ENCODE results near the gene SYNE1. TPM values are rescaled to one million over a fixed set of nuclear protein-coding genes. Genes with fewer than 3 reads are reported as not detected.
A peak's percentile ranks its signal among the peaks of the same experiment; 100 is the strongest.
"Not testable (repeated sequence)": the region's sequence is repeated elsewhere in the genome, so short reads cannot be mapped to it uniquely, and the experiment has no call there.

SYNE1 gene
- total RNA-seq, 2 experiments from 2014 or later = 25.8 to 25.9 TPM

GRCh38 chr6:152161501-152161900 is 475.7 kb downstream of the SYNE1 start:
- Mint-ChIP-seq H3K4me1 (ENCODE audit: low read depth) (peaks cover 32% of the 10 kb centered on the region), H3K9me3 (no peaks in the 10 kb centered on the region), H3K36me3 (peaks cover 19% of the 10 kb centered on the region), H3K27me3 (no peaks in the 10 kb centered on the region), H3K4me3 (no peak overlapping the region), H3K27ac (peak overlapping the region; percentile 8)
- POLR2A ChIA-PET = interaction anchor here (1.4 kb wide), 1 partner anchor 9 kb away, joined by 6 read pairs; no protein-coding TSS in a partner anchor
- CTCF ChIA-PET = interaction anchor here (0.5 to 1.1 kb wide), 2 partner anchors 22 to 140 kb away, joined by 3 read pairs; no protein-coding TSS in a partner anchor
- intact Hi-C loops (cut with micrococcal nuclease) = no loop called here
- no peak for DNase-seq

- no peak overlapping the region for H3K4me3 Mint-ChIP-seq
- no peaks in the 10 kb centered on the region for H3K27me3 Mint-ChIP-seq
- POLR2A ChIA-PET = interaction anchor here (1.2 to 1.7 kb wide), 4 partner anchors 11 to 456 kb away, joined by 3 to 13 read pairs (median 4); no protein-coding TSS in a partner anchor
- no peak overlapping the region for H3K27ac Mint-ChIP-seq
- intact Hi-C loops (cut with micrococcal nuclease) = loop anchor here (1.0 kb wide), 2 partner anchors 11 to 25 kb away; no protein-coding TSS in a partner anchor
- H3K9me3 Mint-ChIP-seq = no peaks in the 10 kb centered on the region
- CTCF ChIA-PET = interaction anchor here (1.7 kb wide), 1 partner anchor 11 kb away, joined by 5 read pairs; no protein-coding TSS in a partner anchor
- DNase-seq = peak; percentile 40
- H3K36me3 Mint-ChIP-seq = peaks cover 20% of the 10 kb centered on the region
- H3K4me1 Mint-ChIP-seq (ENCODE audit: low read depth) = peaks cover 30% of the 10 kb centered on the region
These were observed 476.8 kb downstream of the SYNE1 start for GRCh38 chr6:152160346-152160745.

GRCh38 chr6:152155792-152156191 is 481.4 kb downstream of the SYNE1 start:
- intact Hi-C loops (cut with micrococcal nuclease) = no loop called here
- Mint-ChIP-seq H3K4me3 (no peak overlapping the region), H3K27ac (no peak overlapping the region), H3K4me1 (ENCODE audit: low read depth) (peaks cover 14% of the 10 kb centered on the region), H3K9me3 (no peaks in the 10 kb centered on the region), H3K36me3 (peaks cover 13% of the 10 kb centered on the region), H3K27me3 (no peaks in the 10 kb centered on the region)
- ChIA-PET CTCF (no interaction called here), POLR2A (no interaction called here)
- DNase-seq = no peak

GRCh38 chr6:152154559-152155356 is 482.4 kb downstream of the SYNE1 start:
- ChIA-PET POLR2A (no interaction called here), CTCF (no interaction called here)
- DNase-seq = no peak
- H3K27me3 Mint-ChIP-seq = no peaks in the 10 kb centered on the region
- H3K36me3 Mint-ChIP-seq = peaks cover 20% of the 10 kb centered on the region
- intact Hi-C loops (cut with micrococcal nuclease) = no loop called here
- H3K4me1 Mint-ChIP-seq (ENCODE audit: low read depth) = peaks cover 7% of the 10 kb centered on the region
- H3K4me3 Mint-ChIP-seq = no peak overlapping the region
- no peak overlapping the region for H3K27ac Mint-ChIP-seq
- H3K9me3 Mint-ChIP-seq = no peaks in the 10 kb centered on the region

- Mint-ChIP-seq H3K4me3 (no peak overlapping the region), H3K27ac (no peak overlapping the region), H3K27me3 (no peaks in the 10 kb centered on the region), H3K4me1 (ENCODE audit: low read depth) (no peaks in the 10 kb centered on the region), H3K36me3 (peaks cover 29% of the 10 kb centered on the region), H3K9me3 (no peaks in the 10 kb centered on the region)
- POLR2A ChIA-PET = no interaction called here
- intact Hi-C loops (cut with micrococcal nuclease) = no loop called here
- no peak for DNase-seq
- CTCF ChIA-PET = interaction anchor here (1.2 kb wide), 1 partner anchor 19 kb away, joined by 3 read pairs; no protein-coding TSS in a partner anchor
These were observed 485.2 kb downstream of the SYNE1 start for GRCh38 chr6:152151920-152152319.

GRCh38 chr6:152150196-152150595 is 487.0 kb downstream of the SYNE1 start:
- Mint-ChIP-seq H3K27me3 (no peaks in the 10 kb centered on the region), H3K4me3 (no peak overlapping the region), H3K9me3 (no peaks in the 10 kb centered on the region), H3K27ac (no peak overlapping the region), H3K4me1 (ENCODE audit: low read depth) (no peaks in the 10 kb centered on the region), H3K36me3 (peaks cover 30% of the 10 kb centered on the region)
- intact Hi-C loops (cut with micrococcal nuclease) = no loop called here
- POLR2A ChIA-PET = no interaction called here
- CTCF ChIA-PET = interaction anchor here (1.1 kb wide), 1 partner anchor 60 kb away, joined by 3 read pairs; no protein-coding TSS in a partner anchor
- DNase-seq = no peak

- H3K27ac Mint-ChIP-seq = no peak overlapping the region
- no peaks in the 10 kb centered on the region for H3K4me1 Mint-ChIP-seq (ENCODE audit: low read depth)
- intact Hi-C loops (cut with micrococcal nuclease) = no loop called here
- H3K9me3 Mint-ChIP-seq = no peaks in the 10 kb centered on the region
- no peak overlapping the region for H3K4me3 Mint-ChIP-seq
- ChIA-PET CTCF (interaction anchor here (1.3 kb wide), 1 partner anchor 24 kb away, joined by 3 read pairs; no protein-coding TSS in a partner anchor), POLR2A (no interaction called here)
- DNase-seq = no peak
- H3K27me3 Mint-ChIP-seq = no peaks in the 10 kb centered on the region
- peaks cover 37% of the 10 kb centered on the region for H3K36me3 Mint-ChIP-seq
These were observed 488.8 kb downstream of the SYNE1 start for GRCh38 chr6:152148412-152148811.

- H3K27ac Mint-ChIP-seq = no peak overlapping the region
- DNase-seq = no peak
- peaks cover 36% of the 10 kb centered on the region for H3K36me3 Mint-ChIP-seq
- H3K9me3 Mint-ChIP-seq = no peaks in the 10 kb centered on the region
- intact Hi-C loops (cut with micrococcal nuclease) = no loop called here
- ChIA-PET POLR2A (no interaction called here), CTCF (interaction anchor here (1.3 kb wide), 1 partner anchor 23 kb away, joined by 3 read pairs; no protein-coding TSS in a partner anchor)
- H3K27me3 Mint-ChIP-seq = no peaks in the 10 kb centered on the region
- no peak overlapping the region for H3K4me3 Mint-ChIP-seq
- no peaks in the 10 kb centered on the region for H3K4me1 Mint-ChIP-seq (ENCODE audit: low read depth)
These were observed 489.9 kb downstream of the SYNE1 start for GRCh38 chr6:152147269-152147668.

GRCh38 chr6:152146385-152146784 is 490.8 kb downstream of the SYNE1 start:
- no peaks in the 10 kb centered on the region for H3K27me3 Mint-ChIP-seq
- CTCF ChIA-PET = no interaction called here
- no peaks in the 10 kb centered on the region for H3K9me3 Mint-ChIP-seq
- H3K27ac Mint-ChIP-seq = no peak overlapping the region
- intact Hi-C loops (cut with micrococcal nuclease) = no loop called here
- peaks cover 36% of the 10 kb centered on the region for H3K36me3 Mint-ChIP-seq
- POLR2A ChIA-PET = no interaction called here
- H3K4me1 Mint-ChIP-seq (ENCODE audit: low read depth) = no peaks in the 10 kb centered on the region
- DNase-seq = no peak
- no peak overlapping the region for H3K4me3 Mint-ChIP-seq

GRCh38 chr6:152143359-152143758 is 493.8 kb downstream of the SYNE1 start:
- Mint-ChIP-seq H3K27ac (no peak overlapping the region), H3K36me3 (peaks cover 38% of the 10 kb centered on the region), H3K4me1 (ENCODE audit: low read depth) (no peaks in the 10 kb centered on the region), H3K9me3 (no peaks in the 10 kb centered on the region), H3K4me3 (no peak overlapping the region), H3K27me3 (no peaks in the 10 kb centered on the region)
- CTCF ChIA-PET = interaction anchor here (1.2 kb wide), 2 partner anchors 19 to 467 kb away, joined by 3 read pairs; no protein-coding TSS in a partner anchor
- intact Hi-C loops (cut with micrococcal nuclease) = no loop called here
- DNase-seq = no peak
- POLR2A ChIA-PET = no interaction called here

GRCh38 chr6:152142105-152142504 is 495.1 kb downstream of the SYNE1 start:
- no peak overlapping the region for H3K4me3 Mint-ChIP-seq
- DNase-seq = no peak
- H3K4me1 Mint-ChIP-seq (ENCODE audit: low read depth) = no peaks in the 10 kb centered on the region
- H3K27ac Mint-ChIP-seq = no peak overlapping the region
- CTCF ChIA-PET = no interaction called here
- peaks cover 37% of the 10 kb centered on the region for H3K36me3 Mint-ChIP-seq
- intact Hi-C loops (cut with micrococcal nuclease) = no loop called here
- POLR2A ChIA-PET = no interaction called here
- no peaks in the 10 kb centered on the region for H3K9me3 Mint-ChIP-seq
- no peaks in the 10 kb centered on the region for H3K27me3 Mint-ChIP-seq

GRCh38 chr6:152138344-152138743 is 498.8 kb downstream of the SYNE1 start:
- intact Hi-C loops (cut with micrococcal nuclease); H3K4me1 Mint-ChIP-seq (ENCODE audit: low read depth); H3K27me3 Mint-ChIP-seq; POLR2A ChIA-PET; DNase-seq; H3K4me3 Mint-ChIP-seq; H3K9me3 Mint-ChIP-seq: not testable (repeated sequence)
- CTCF ChIA-PET = interaction anchor here (1.2 kb wide), 1 partner anchor 14 kb away, joined by 3 read pairs; no protein-coding TSS in a partner anchor
- H3K36me3 Mint-ChIP-seq = peaks cover 40% of the 10 kb centered on the region
- H3K27ac Mint-ChIP-seq = peak overlapping the region; percentile 33
